Esophagus (tissue), 2 donors: ENCODE data around the gene UST. TPM values are rescaled to one million over a fixed set of nuclear protein-coding genes. Genes with fewer than 3 reads are reported as not detected.

Source experiments
- H3K27ac ChIP-seq, 2 donors: one replicate each; pipeline ENCODE4 v1.5.1; 2013; ENCODE audit warnings: low read depth in 2 of 2, mild to moderate bottlenecking in 2 of 2, inconsistent platforms in 1 of 2, low read length in 1 of 2, moderate library complexity in 1 of 2
- H3K27me3 ChIP-seq, 2 donors: one replicate each; pipeline ENCODE4 v1.6.1; 2013; ENCODE audit warnings: low read length in 2 of 2, control low read depth in 1 of 2, mild to moderate bottlenecking in 1 of 2; ENCODE audit not compliant: insufficient read depth in 2 of 2, control insufficient read depth in 1 of 2
- H3K36me3 ChIP-seq, 2 donors: one replicate each; pipeline ENCODE4 v1.6.1; 2013; ENCODE audit warnings: low read length in 1 of 2; ENCODE audit not compliant: control insufficient read depth in 2 of 2, insufficient read depth in 2 of 2
- H3K4me1 ChIP-seq, 2 donors: one replicate each; pipeline ENCODE4 v1.6.1; 2013; ENCODE audit warnings: low read length in 1 of 2; ENCODE audit not compliant: control insufficient read depth in 2 of 2, insufficient read depth in 2 of 2
- H3K4me3 ChIP-seq, 2 donors: one replicate each; pipeline ENCODE4 v1.5.1; 2013; ENCODE audit warnings: low read length in 2 of 2, mild to moderate bottlenecking in 2 of 2, low read depth in 1 of 2, moderate library complexity in 1 of 2
- H3K9me3 ChIP-seq, 2 donors: one replicate each; pipeline ENCODE4 v1.6.1; 2013; ENCODE audit warnings: mild to moderate bottlenecking in 2 of 2, low read depth in 1 of 2, low read length in 1 of 2, moderate library complexity in 1 of 2; ENCODE audit not compliant: control insufficient read depth in 2 of 2, insufficient read depth in 1 of 2
- WGBS, 2 donors: extraction: QIAGEN DNeasy Blood & Tissue Kit; methylation state at CpG; one replicate each; pipeline ENCODE4 v1.1.7; 2013; 5-methylcytosine and 5-hydroxymethylcytosine counted together
- polyA plus RNA-seq, 2 donors: library from polyadenylated mRNA; stranded (reverse); fragments of 200-250 nt; gene quantifications; one replicate each; pipeline ENCODE4 v1.2.3, GENCODE V29; 2013
- donor health status: healthy with polysubstance abuse.
- donor health status: Bipolar disorder and iron deficiency.

The UST gene
- polyA plus RNA-seq, 2 donors, result 1.7 to 2.4 TPM

GRCh38 chr6:148885136-148885865 lies 138.5 kb downstream of the UST start:
- 77 to 81% methylated on average over 6 of the region's 6 CpGs for WGBS, 2 donors
- Histone ChIP-seq H3K4me3 (no peak overlapping the region), H3K27ac (peak overlapping the region in 1 of 2 donors; percentile 15), H3K4me1 (peaks cover 0 to 4% of the 10 kb centered on the region in 2 donors), H3K9me3 (no peaks in the 10 kb centered on the region), H3K36me3 (no peaks in the 10 kb centered on the region), H3K27me3 (no peaks in the 10 kb centered on the region)

- Histone ChIP-seq H3K9me3 (no peaks in the 10 kb centered on the region), H3K36me3 (no peaks in the 10 kb centered on the region), H3K27me3 (no peaks in the 10 kb centered on the region), H3K4me3 (no peak overlapping the region), H3K4me1 (peaks cover 0 to 4% of the 10 kb centered on the region in 2 donors), H3K27ac (peak overlapping the region; percentile 40 to 79)
- 49 to 60% methylated on average over 7 of the region's 7 CpGs for WGBS, 2 donors
These were observed 139.4 kb downstream of the UST start for GRCh38 chr6:148885925-148886845.

- Histone ChIP-seq H3K27ac (peak overlapping the region; percentile 52 to 72), H3K4me3 (no peak overlapping the region), H3K36me3 (no peaks in the 10 kb centered on the region), H3K27me3 (no peaks in the 10 kb centered on the region), H3K4me1 (peaks cover 0 to 4% of the 10 kb centered on the region in 2 donors), H3K9me3 (no peaks in the 10 kb centered on the region)
- WGBS, 2 donors, result 45 to 48% methylated on average over 3 of the region's 3 CpGs
These were observed 140.4 kb downstream of the UST start for GRCh38 chr6:148887181-148887580.

- Histone ChIP-seq H3K27ac (no peak overlapping the region), H3K4me3 (no peak overlapping the region), H3K4me1 (peaks cover 0 to 4% of the 10 kb centered on the region in 2 donors), H3K9me3 (no peaks in the 10 kb centered on the region), H3K36me3 (no peaks in the 10 kb centered on the region), H3K27me3 (no peaks in the 10 kb centered on the region)
- WGBS, 2 donors, result 51 to 59% methylated on average over 3 of the region's 3 CpGs
These were observed 142.0 kb downstream of the UST start for GRCh38 chr6:148888856-148889255.

- Histone ChIP-seq H3K4me1 (peaks cover 0 to 4% of the 10 kb centered on the region in 2 donors), H3K27ac (no peak overlapping the region), H3K4me3 (no peak overlapping the region), H3K9me3 (no peaks in the 10 kb centered on the region), H3K27me3 (no peaks in the 10 kb centered on the region), H3K36me3 (no peaks in the 10 kb centered on the region)
- WGBS, 2 donors, result 82 to 83% methylated on average over 3 of the region's 3 CpGs
These were observed 143.3 kb downstream of the UST start for GRCh38 chr6:148890096-148890495.

- H3K4me3 ChIP-seq, result no peak overlapping the region
- H3K36me3 ChIP-seq, result no peaks in the 10 kb centered on the region
- 76 to 90% methylated on average over 13 of the region's 13 CpGs for WGBS, 2 donors
- H3K27me3 ChIP-seq, result no peaks in the 10 kb centered on the region
- H3K9me3 ChIP-seq, result no peaks in the 10 kb centered on the region
- no peak overlapping the region for H3K27ac ChIP-seq
- H3K4me1 ChIP-seq, result peaks cover 0 to 4% of the 10 kb centered on the region in 2 donors
These were observed 144.0 kb downstream of the UST start for GRCh38 chr6:148890652-148891404.

- Histone ChIP-seq H3K4me3 (no peak overlapping the region), H3K9me3 (no peaks in the 10 kb centered on the region), H3K36me3 (no peaks in the 10 kb centered on the region), H3K27me3 (no peaks in the 10 kb centered on the region), H3K27ac (no peak overlapping the region), H3K4me1 (peaks cover 0 to 4% of the 10 kb centered on the region in 2 donors)
- whole genome bisulfite sequencing, 2 donors, result 67 to 90% methylated on average over 1 of the region's 1 CpG
These were observed 144.6 kb downstream of the UST start for GRCh38 chr6:148891405-148891783.

- no peaks in the 10 kb centered on the region for H3K27me3 ChIP-seq
- H3K27ac ChIP-seq, result no peak overlapping the region
- H3K4me1 ChIP-seq, result peaks cover 0 to under 1% of the 10 kb centered on the region in 2 donors
- H3K4me3 ChIP-seq, result no peak overlapping the region
- no peaks in the 10 kb centered on the region for H3K9me3 ChIP-seq
- no peaks in the 10 kb centered on the region for H3K36me3 ChIP-seq
These were observed 145.4 kb downstream of the UST start for GRCh38 chr6:148892247-148892646.

GRCh38 chr6:148893073-148893472 lies 146.2 kb downstream of the UST start:
- Histone ChIP-seq H3K4me3 (no peak overlapping the region), H3K9me3 (no peaks in the 10 kb centered on the region), H3K27me3 (no peaks in the 10 kb centered on the region), H3K27ac (no peak overlapping the region), H3K4me1 (no peaks in the 10 kb centered on the region), H3K36me3 (no peaks in the 10 kb centered on the region)
- WGBS, 2 donors, result 73 to 90% methylated on average over 2 of the region's 2 CpGs
